Skeletal muscle satellite cell (primary cell): ENCODE data around the gene PTK6.
A peak's percentile ranks its signal among the peaks of the same experiment; 100 is the strongest.

Experiments used
- H3K27me3 ChIP-seq: 2 replicates; pipeline ENCODE4 v1.7.0; 2013; ENCODE audit warnings: low read length; ENCODE audit not compliant: control insufficient read depth, insufficient read depth
- H3K36me3 ChIP-seq: 2 replicates; pipeline ENCODE4 v1.7.0; 2013; ENCODE audit warnings: mild to moderate bottlenecking, control low read depth, low read length; ENCODE audit not compliant: insufficient read depth
- H3K4me1 ChIP-seq: 2 replicates; pipeline ENCODE4 v1.7.0; 2013; ENCODE audit warnings: low read length; ENCODE audit not compliant: control insufficient read depth, insufficient read depth
- H3K4me2 ChIP-seq: 2 replicates; pipeline ENCODE4 v1.7.0; 2013; ENCODE audit warnings: mild to moderate bottlenecking, low read length
- H3K4me3 ChIP-seq: 2 replicates; pipeline ENCODE4 v1.7.0; 2013; ENCODE audit warnings: low read length
- H3K9ac ChIP-seq: 2 replicates; pipeline ENCODE4 v1.7.0; 2013; ENCODE audit warnings: mild to moderate bottlenecking, low read depth, low read length, moderate library complexity
- H3K9me3 ChIP-seq: replicated peaks from 2 replicates; pipeline ENCODE4 v1.7.0; 2013; ENCODE audit warnings: mild to moderate bottlenecking, control low read depth, low read length

The PTK6 gene

DNA sequence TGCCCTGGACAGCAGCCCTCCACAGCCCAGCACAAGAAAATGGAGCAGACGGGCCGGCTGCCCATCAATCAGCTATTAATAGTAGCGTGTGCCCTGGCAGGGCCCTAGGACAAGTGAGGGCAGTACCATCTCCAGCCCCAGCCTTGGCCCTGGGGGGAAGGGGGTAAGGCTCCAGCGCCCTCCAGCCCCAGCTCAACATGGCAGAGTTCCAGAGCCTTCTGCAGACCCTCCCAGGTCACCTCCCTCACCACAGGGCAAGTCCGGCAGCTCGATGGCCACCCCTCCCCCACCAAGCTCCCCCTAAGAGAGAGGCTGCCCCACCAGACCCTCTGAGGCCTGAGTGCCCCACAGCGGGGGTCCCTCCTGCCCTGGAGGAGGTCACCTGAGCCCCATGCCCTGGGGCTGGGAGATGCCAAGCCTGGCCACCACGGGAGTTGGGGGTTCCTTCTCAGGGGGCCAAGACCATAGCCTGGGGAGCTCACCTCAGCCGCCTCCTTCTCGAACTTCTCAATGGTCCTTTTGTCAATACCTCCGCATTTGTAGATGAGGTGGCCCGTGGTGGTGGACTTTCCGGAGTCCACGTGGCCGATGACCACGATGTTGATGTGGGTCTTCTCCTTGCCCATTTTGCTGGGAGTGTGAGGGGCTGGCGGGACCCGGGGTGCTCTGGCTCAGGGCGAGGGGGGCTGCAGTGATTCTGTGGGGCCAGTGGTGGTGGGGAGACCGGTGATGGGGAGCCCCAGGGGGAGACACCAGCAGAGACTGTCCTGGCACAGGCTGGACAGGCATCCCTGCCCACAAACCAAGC, 39.8 kb downstream of the PTK6 start:
- Histone ChIP-seq H3K36me3 (no peaks in the 10 kb centered on the region), H3K4me3 (no peak overlapping the region), H3K4me1 (peaks cover 7% of the 10 kb centered on the region), H3K9ac (no peak overlapping the region), H3K9me3 (no peaks in the 10 kb centered on the region), H3K27me3 (peaks cover 31% of the 10 kb centered on the region), H3K4me2 (no peak overlapping the region)

DNA sequence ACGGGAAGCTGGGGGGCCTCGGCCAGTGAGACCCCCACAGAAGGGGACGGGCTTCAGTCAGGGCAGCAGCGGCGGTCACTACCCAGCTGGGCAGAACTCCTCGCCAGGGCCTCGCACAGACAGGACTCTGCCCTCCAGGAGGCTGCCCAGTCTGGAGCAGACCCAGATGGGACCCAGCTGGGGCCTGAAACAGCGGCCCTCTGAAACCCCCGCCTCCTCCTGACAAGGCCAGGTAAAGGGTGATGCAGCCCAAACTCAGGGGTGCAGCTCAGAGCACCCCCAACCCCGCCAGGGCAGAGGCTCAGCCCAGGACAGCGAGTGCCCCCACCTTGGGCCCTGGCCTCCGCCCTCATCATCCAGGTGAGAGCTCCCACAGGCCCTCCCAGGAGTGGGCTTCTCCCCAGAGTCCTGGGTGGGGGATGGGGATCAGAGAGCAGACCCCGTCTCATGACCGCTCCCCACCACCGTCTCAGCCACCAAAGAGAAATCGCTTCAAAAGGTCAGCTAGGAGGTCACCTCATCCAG, 40.5 kb downstream of the PTK6 start:
- H3K4me1 ChIP-seq: peaks cover 7% of the 10 kb centered on the region
- H3K9ac ChIP-seq: no peak overlapping the region
- peak overlapping the region; percentile 85 for H3K4me2 ChIP-seq
- H3K27me3 ChIP-seq: peaks cover 31% of the 10 kb centered on the region
- H3K4me3 ChIP-seq: no peak overlapping the region
- H3K9me3 ChIP-seq: no peaks in the 10 kb centered on the region
- no peaks in the 10 kb centered on the region for H3K36me3 ChIP-seq

DNA sequence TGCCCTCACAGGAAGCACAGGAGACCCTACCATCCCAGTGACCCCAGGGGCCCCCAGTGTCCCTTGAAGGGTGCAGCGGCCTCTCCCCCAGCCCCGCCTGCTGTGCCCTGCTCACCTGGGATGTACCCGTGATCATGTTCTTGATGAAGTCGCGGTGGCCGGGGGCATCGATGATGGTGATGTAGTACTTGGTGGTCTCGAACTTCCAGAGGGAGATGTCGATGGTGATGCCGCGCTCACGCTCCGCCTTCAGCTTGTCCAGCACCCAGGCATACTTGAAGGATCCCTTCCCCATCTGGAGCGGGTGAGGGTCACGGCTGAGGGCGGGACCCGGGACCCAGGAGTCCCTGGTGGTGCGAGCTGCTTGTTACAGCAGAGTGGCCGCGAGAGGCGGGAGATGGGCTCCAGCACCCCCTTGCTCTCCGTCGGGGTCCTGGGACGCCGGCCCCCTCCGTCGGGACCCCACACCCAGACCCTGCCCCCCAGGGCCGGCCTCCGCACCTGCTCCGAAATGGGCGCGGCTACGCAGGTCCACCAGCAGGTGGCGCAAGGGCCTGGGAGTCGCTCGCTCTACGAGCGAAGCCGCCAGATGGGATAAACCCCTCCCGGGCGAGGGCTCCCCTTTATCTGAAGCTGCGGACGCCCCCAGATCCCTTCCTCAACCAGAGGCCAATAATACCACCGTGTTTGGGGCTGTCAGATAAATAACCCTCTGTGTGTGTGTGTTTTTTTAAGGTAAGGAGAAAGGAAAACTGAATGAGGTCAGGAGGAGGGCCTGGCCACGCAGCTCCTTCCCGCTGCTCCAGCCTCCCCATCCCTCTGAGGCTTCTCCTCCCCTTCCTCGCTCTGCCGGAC, 41.2 kb downstream of the PTK6 start:
- H3K9me3 ChIP-seq: no peaks in the 10 kb centered on the region
- no peaks in the 10 kb centered on the region for H3K36me3 ChIP-seq
- H3K9ac ChIP-seq: peak overlapping the region; percentile 31
- peaks cover 7% of the 10 kb centered on the region for H3K4me1 ChIP-seq
- peak overlapping the region; percentile 85 for H3K4me2 ChIP-seq
- H3K4me3 ChIP-seq: peak overlapping the region; percentile 62
- H3K27me3 ChIP-seq: peaks cover 33% of the 10 kb centered on the region

DNA sequence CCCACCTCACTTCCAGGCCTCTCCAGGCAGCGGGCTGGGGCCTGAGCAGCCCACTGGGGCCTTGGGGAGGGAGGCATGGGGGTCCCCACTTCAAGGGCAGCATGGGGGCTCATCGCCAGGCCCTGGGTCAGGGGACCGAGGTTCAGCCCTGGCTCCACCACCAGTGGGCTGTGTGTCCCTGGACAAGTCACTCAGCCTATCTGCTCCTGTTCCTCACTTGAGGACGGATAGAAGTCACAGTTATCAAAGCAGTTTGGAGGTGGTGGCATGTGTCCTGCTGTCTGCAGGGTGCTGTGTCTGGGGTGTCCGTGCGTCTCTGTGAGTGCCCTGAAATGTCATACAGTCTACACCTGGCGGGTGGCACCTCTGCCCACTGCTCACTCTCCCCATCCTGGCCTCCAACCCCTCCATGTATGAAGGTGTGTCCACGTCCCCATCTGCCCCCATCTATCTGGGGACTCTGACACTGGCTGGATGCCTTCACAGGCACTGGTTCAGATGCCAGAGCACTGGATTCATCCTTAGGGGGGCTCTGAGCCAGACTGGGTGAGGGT, 41.9 kb downstream of the PTK6 start:
- Histone ChIP-seq H3K9me3 (no peaks in the 10 kb centered on the region), H3K4me1 (peaks cover 7% of the 10 kb centered on the region), H3K27me3 (peaks cover 32% of the 10 kb centered on the region), H3K36me3 (no peaks in the 10 kb centered on the region), H3K4me2 (no peak overlapping the region), H3K4me3 (no peak overlapping the region), H3K9ac (no peak overlapping the region)

DNA sequence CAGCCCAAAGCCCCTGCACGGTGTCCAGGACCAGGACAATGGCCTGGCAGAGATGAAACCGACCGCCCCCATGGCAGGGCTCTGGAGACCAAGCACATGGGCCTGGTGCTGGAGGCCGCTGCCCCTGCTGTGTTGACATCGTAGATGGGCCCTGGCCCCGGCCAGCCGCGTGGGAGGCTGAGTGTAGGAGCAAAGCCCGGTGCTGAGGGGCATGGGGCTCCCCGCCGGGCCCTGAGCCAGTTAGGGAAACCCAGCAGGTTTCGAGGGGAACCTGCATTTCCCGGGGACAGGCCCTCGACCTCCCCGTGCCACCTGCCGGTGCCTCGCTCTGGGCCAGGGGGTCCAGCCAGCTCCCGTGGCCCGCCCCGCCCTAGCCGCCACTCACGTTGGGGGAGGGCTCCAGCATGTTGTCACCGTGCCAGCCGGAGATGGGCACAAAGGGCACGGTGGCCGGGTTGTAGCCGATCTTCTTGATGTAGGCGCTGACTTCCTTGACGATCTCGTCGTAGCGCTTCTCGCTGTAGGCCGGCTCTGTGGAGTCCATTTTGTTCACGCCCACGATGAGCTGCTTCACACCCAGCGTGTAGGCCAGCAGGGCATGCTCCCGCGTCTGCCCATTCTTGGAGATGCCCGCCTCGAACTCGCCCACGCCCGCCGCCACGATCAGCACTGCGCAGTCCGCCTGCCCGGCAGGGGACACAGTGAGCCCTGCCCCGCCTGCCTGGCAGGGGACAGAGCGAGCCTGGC, 42.6 kb downstream of the PTK6 start:
- H3K4me3 ChIP-seq: no peak overlapping the region
- peaks cover 29% of the 10 kb centered on the region for H3K27me3 ChIP-seq
- H3K4me1 ChIP-seq: peaks cover 7% of the 10 kb centered on the region
- no peak overlapping the region for H3K9ac ChIP-seq
- H3K4me2 ChIP-seq: no peak overlapping the region
- no peaks in the 10 kb centered on the region for H3K36me3 ChIP-seq
- H3K9me3 ChIP-seq: no peaks in the 10 kb centered on the region

DNA sequence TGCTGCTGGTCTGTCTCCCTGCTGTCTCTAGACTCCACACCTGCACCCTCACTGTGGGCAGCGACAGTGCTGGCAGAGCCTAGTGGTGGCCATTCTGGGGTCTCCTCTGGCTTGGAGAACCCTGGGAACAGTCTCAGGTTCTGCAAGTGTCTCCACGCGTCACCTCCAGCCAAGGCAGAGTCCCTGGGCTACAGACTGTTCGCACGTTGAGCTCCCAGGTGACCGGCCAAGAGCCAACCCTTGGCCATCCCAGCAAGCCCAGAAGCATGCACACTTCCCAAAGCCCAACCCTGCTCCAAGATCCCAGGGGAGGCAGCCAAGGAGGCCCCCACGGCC, 43.1 kb downstream of the PTK6 start:
- H3K4me1 ChIP-seq: peaks cover 7% of the 10 kb centered on the region
- H3K4me3 ChIP-seq: no peak overlapping the region
- H3K9ac ChIP-seq: no peak overlapping the region
- peaks cover 29% of the 10 kb centered on the region for H3K27me3 ChIP-seq
- H3K4me2 ChIP-seq: no peak overlapping the region
- no peaks in the 10 kb centered on the region for H3K9me3 ChIP-seq
- no peaks in the 10 kb centered on the region for H3K36me3 ChIP-seq

DNA sequence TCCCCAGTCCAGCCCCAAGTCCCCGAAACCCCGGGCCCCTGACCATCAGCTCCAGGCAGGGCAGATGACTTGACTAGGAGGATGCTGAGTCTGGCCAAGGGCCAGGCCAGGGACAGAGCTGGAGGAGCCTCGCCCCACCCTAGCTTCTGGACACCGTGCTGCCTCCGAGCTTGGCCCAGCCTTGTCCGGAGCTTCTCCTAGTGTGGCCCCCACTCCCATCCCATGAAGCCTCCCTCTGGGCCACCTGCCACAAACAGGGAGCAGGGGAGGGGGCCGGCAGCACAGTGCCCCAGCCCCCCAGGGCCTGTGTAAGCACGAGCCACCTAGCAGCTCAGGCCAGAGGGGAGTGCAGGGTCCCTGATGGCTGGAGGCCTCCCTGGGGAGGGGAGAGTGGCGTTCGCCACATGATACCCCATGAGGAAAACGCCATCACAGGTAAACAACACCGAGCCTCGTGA, 43.6 kb downstream of the PTK6 start:
- Histone ChIP-seq H3K9me3 (no peaks in the 10 kb centered on the region), H3K9ac (no peak overlapping the region), H3K36me3 (no peaks in the 10 kb centered on the region), H3K4me2 (no peak overlapping the region), H3K4me1 (peaks cover 7% of the 10 kb centered on the region), H3K4me3 (no peak overlapping the region), H3K27me3 (peaks cover 34% of the 10 kb centered on the region)

DNA sequence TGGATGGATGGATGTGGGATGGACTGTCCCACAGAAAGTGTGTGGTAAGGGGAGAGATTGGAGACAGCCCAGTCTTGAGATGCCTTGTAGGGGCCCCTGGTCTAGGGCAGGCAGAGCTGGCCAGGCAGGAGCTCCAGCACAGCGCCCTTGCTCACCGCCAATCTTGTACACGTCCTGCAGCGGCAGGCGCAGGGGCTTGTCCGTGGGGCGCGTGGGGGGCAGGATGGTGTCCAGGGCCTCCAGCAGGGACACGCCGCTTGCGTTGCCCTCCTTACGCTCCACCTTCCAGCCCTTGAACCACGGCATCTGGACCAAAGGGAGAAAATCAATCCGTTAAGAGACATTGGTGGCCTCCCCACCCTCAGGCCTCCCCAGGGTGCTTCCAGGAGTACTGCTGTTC, 44.2 kb downstream of the PTK6 start:
- Histone ChIP-seq H3K9ac (no peak overlapping the region), H3K36me3 (no peaks in the 10 kb centered on the region), H3K4me1 (peaks cover 3% of the 10 kb centered on the region), H3K4me3 (no peak overlapping the region), H3K27me3 (peaks cover 32% of the 10 kb centered on the region), H3K4me2 (no peak overlapping the region), H3K9me3 (no peaks in the 10 kb centered on the region)

DNA sequence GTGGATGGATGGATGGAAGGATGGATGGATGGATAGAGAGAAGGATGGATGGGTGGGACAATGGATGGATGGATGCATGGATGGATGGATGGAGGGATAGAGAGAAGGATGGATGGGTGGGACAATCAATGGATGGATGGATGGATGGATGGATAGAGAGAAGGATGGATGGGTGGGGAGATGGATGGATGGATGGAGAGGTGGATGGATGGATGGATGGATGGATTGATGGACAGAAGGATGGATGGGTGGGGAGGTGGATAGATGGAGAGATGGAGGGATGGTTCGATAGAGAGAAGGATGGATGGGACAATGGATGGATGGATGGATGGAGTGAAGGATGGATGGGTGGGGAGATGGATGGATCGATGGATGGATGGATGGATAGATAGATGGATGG, 44.7 kb downstream of the PTK6 start:
- H3K4me2 ChIP-seq: no peak overlapping the region
- no peaks in the 10 kb centered on the region for H3K36me3 ChIP-seq
- H3K4me1 ChIP-seq: no peaks in the 10 kb centered on the region
- H3K9me3 ChIP-seq: no peaks in the 10 kb centered on the region
- no peak overlapping the region for H3K4me3 ChIP-seq
- H3K27me3 ChIP-seq: peaks cover 30% of the 10 kb centered on the region
- H3K9ac ChIP-seq: no peak overlapping the region

DNA sequence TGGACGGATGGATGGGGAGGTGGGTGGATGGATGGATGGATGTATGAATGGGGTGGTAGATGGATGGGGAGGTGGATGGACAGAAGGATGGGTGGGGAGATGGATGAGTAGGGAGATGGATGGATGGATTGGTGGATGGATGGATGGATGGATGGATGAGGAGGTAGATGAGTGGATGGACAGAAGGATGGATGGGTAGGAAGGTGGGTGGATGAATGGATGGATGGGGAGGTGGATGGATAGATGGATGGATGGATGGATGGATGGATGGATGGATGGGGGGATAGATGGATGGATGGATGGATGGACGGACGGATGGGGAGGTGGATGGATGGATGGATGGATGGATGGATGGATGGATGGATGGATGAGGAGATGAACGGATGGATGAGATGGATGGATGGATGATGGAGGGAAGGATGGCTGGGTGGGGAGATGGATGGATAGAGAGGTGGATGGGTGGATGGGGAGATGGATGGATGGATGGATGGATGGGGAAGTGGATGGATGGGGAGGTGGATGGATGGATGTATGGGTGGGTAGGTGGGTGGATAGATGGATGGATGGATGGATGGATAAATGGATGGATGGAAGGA, 45.4 kb downstream of the PTK6 start:
- H3K4me1 ChIP-seq: no peaks in the 10 kb centered on the region
- H3K4me2 ChIP-seq: no peak overlapping the region
- H3K27me3 ChIP-seq: peaks cover 28% of the 10 kb centered on the region
- H3K9ac ChIP-seq: no peak overlapping the region
- no peak overlapping the region for H3K4me3 ChIP-seq
- H3K9me3 ChIP-seq: no peaks in the 10 kb centered on the region
- no peaks in the 10 kb centered on the region for H3K36me3 ChIP-seq
